ENCODE measurements around the gene ZFPM1.
A peak's percentile ranks its signal among the peaks of the same experiment; 100 is the strongest.

ZFPM1 gene

GRCh38 chr16:88535191-88535856 lies 82.2 kb downstream of the ZFPM1 start:
- peak overlapping the region; percentile 46 for H3K4me3 ChIP-seq (ENCODE audit: low read depth, low read length)
- no peak for TF ChIP-seq CTCF (IDR thresholded peaks at IDR 0.05; ENCODE audit: low read depth, low read length)

- no peak overlapping the region for H3K4me3 ChIP-seq (ENCODE audit: low read depth, low read length)
- TF ChIP-seq CTCF (IDR thresholded peaks at IDR 0.05; ENCODE audit: low read depth, low read length): no peak
These were observed 82.8 kb downstream of the ZFPM1 start for GRCh38 chr16:88535857-88536222.

GRCh38 chr16:88536510-88536909 lies 83.4 kb downstream of the ZFPM1 start:
- TF ChIP-seq CTCF (IDR thresholded peaks at IDR 0.05; ENCODE audit: low read depth, low read length): no peak
- H3K4me3 ChIP-seq (ENCODE audit: low read depth, low read length): no peak overlapping the region

- no peak for TF ChIP-seq CTCF (IDR thresholded peaks at IDR 0.05; ENCODE audit: low read depth, low read length)
These were observed 84.1 kb downstream of the ZFPM1 start for GRCh38 chr16:88536971-88537751.

GRCh38 chr16:88537859-88538258 lies 84.8 kb downstream of the ZFPM1 start:
- TF ChIP-seq CTCF (IDR thresholded peaks at IDR 0.05; ENCODE audit: low read depth, low read length): no peak
- no peak overlapping the region for H3K4me3 ChIP-seq (ENCODE audit: low read depth, low read length)

More at GRCh38 chr16:88536971-88537751, 84.1 kb downstream of the ZFPM1 start:
- no peak overlapping the region for H3K4me3 ChIP-seq (ENCODE audit: low read depth, low read length)

- H3K4me3 ChIP-seq (ENCODE audit: low read depth, low read length): no peak overlapping the region
- no peak for TF ChIP-seq CTCF (IDR thresholded peaks at IDR 0.05; ENCODE audit: low read depth, low read length)
These were observed 85.4 kb downstream of the ZFPM1 start for GRCh38 chr16:88538366-88539060.

- TF ChIP-seq CTCF (IDR thresholded peaks at IDR 0.05; ENCODE audit: low read depth, low read length): no peak
These were observed 86.2 kb downstream of the ZFPM1 start for GRCh38 chr16:88539261-88539651.

More at GRCh38 chr16:88539261-88539651, 86.2 kb downstream of the ZFPM1 start:
- H3K4me3 ChIP-seq (ENCODE audit: low read depth, low read length): no peak overlapping the region
